MG63 (cell line): ENCODE results near the gene MRPL30. TPM values are rescaled to one million over a fixed set of nuclear protein-coding genes. Genes with fewer than 3 reads are reported as not detected.

Source experiments
- DNase-seq: peaks from one replicate; pipeline ENCODE4 v3.0.0-alpha.2; 2020
- H3K27me3 ChIP-seq: fragments of 250-450 bp; sonication (Bioruptor Pico); 2 replicates; pipeline ENCODE4 v1.5.1; 2020; ENCODE audit warnings: mild to moderate bottlenecking, moderate library complexity
- H3K36me3 ChIP-seq: fragments of 250-450 bp; sonication (Bioruptor Pico); 2 replicates; pipeline ENCODE4 v1.5.1; 2020; ENCODE audit warnings: mild to moderate bottlenecking, moderate library complexity
- H3K4me3 ChIP-seq: fragments of 250-450 bp; sonication (Bioruptor Pico); 2 replicates; pipeline ENCODE4 v1.5.1; 2020; ENCODE audit warnings: mild to moderate bottlenecking, moderate library complexity
- H3K9me3 ChIP-seq: fragments of 250-450 bp; sonication (Bioruptor Pico); 2 replicates; pipeline ENCODE4 v1.5.1; 2020; ENCODE audit warnings: mild to moderate bottlenecking, moderate library complexity
- total RNA-seq: library from RNA; depleted of rRNA; stranded (reverse); fragments of >200 nt; shearing (Covaris generic); gene quantifications from 2 replicates; pipeline ENCODE4 v1.2.3, GENCODE V29; 2014; ENCODE audit warnings: low replicate concordance; rRNA removed

MRPL30 gene
- total RNA-seq, 1 experiment from 2014 or later: 50.3 TPM

- Histone ChIP-seq H3K27me3 (no peaks in the 10 kb centered on the region), H3K36me3 (no peaks in the 10 kb centered on the region), H3K9me3 (no peaks in the 10 kb centered on the region), H3K4me3 (no peak overlapping the region)
- no peak for DNase-seq
Measured at GRCh38 chr2:99238599-99238998, 57.6 kb downstream of the MRPL30 start.

DNA sequence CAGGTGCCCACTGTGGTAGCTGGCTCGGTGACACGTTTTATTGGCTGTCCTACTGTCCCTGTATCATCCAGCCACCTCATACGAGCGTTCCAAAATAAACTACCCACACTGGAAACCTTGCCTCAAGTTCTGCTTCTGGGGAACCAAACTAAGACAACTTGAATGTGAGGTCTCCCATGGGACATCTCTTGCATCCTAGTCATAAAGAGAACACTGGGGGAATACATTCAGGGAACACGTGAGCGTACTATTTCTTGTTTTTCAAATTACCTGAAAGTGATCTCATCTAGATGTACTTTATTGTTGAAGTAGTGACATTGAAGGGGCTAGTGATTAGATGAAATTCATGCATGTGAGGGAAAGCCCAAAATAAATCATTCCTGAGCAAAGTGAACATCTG, 59.4 kb downstream of the MRPL30 start:
- no peak overlapping the region for H3K4me3 ChIP-seq
- H3K9me3 ChIP-seq: no peaks in the 10 kb centered on the region
- no peaks in the 10 kb centered on the region for H3K27me3 ChIP-seq
- H3K36me3 ChIP-seq: no peaks in the 10 kb centered on the region
- DNase-seq: no peak

- Histone ChIP-seq H3K27me3 (no peaks in the 10 kb centered on the region), H3K4me3 (no peak overlapping the region), H3K9me3 (no peaks in the 10 kb centered on the region), H3K36me3 (no peaks in the 10 kb centered on the region)
- DNase-seq: no peak
Measured at GRCh38 chr2:99242151-99242550, 61.2 kb downstream of the MRPL30 start.

Other genes with a start within 250 kb of the MRPL30 start
- not detected in 2 replicates for gene CRACDL, start 245.0 kb upstream of the MRPL30 start, total RNA-seq
- gene C2orf15, start 39.5 kb upstream of the MRPL30 start, total RNA-seq: not detected in 2 replicates
- not detected in 2 replicates for gene TSGA10, start 26.2 kb upstream of the MRPL30 start, total RNA-seq
- gene LIPT1, start 26.2 kb upstream of the MRPL30 start, total RNA-seq: 3.3 and 4.2 TPM in 2 replicates
- 29.7 and 50.8 TPM in 2 replicates for gene MITD1, start 126 bp upstream of the MRPL30 start, total RNA-seq
- not detected in 2 replicates for gene LYG2, start 74.5 kb downstream of the MRPL30 start, total RNA-seq
- not detected in 2 replicates for gene LYG1, start 120.0 kb downstream of the MRPL30 start, total RNA-seq
- gene TXNDC9, start 155.1 kb downstream of the MRPL30 start, total RNA-seq: 92.3 and 129 TPM in 2 replicates
- 3.6 and 4.7 TPM in 2 replicates for gene EIF5B, start 156.2 kb downstream of the MRPL30 start, total RNA-seq